GM12878 (cell line): ENCODE measurements around the gene ENG. TPM values are rescaled to one million over a fixed set of nuclear protein-coding genes. Genes with fewer than 3 reads are reported as not detected.

Source experiments
- BCL11A ChIP-seq: IDR thresholded peaks from 2 replicates; pipeline ENCODE4 v1.6.1; 2011; ENCODE audit warnings: low read depth, low read length
- BHLHE40 ChIP-seq, 2 experiments: fragments of 450-650 bp in 1 of 2; IDR thresholded peaks; 2 replicates each; pipeline ENCODE4 v1.6.1; 2011 to 2017; ENCODE audit warnings: low read depth in 2 of 2, borderline replicate concordance in 1 of 2, improper control_type of control experiment in 1 of 2, low read length in 1 of 2, mild to moderate bottlenecking in 1 of 2
- CBX5 ChIP-seq: sonication (generic); IDR thresholded peaks from 2 replicates; pipeline ENCODE4 v1.6.1; 2016; ENCODE audit warnings: low read depth, moderate library complexity, mild to moderate bottlenecking, inconsistent platforms
- CHD1 ChIP-seq: IDR thresholded peaks from 2 replicates; pipeline ENCODE4 v1.6.1; 2012; ENCODE audit warnings: low read depth, low read length, improper control_type of control experiment
- CTCF ChIP-seq, 3 experiments: IDR thresholded peaks in 2 of 3; conservative IDR thresholded peaks in 1 of 3; 2 replicates each; pipeline ENCODE4 v1.5.1; 2011; ENCODE audit warnings: low read depth in 3 of 3, low read length in 3 of 3, mild to moderate bottlenecking in 3 of 3, control low read depth in 2 of 3, moderate library complexity in 2 of 3, inconsistent platforms in 1 of 3, mixed read lengths in 1 of 3; ENCODE audit not compliant: control insufficient read depth in 2 of 3, insufficient read depth in 1 of 3; ENCODE audit errors: extremely low read depth in 1 of 3
- DPF2 ChIP-seq: fragments of 450-650 bp; IDR thresholded peaks from 2 replicates; pipeline ENCODE4 v1.6.1; 2017; ENCODE audit warnings: mild to moderate bottlenecking
- ESRRA ChIP-seq: IDR thresholded peaks from 2 replicates; pipeline ENCODE4 v1.6.1; 2012; ENCODE audit warnings: mild to moderate bottlenecking, low read length, improper control_type of control experiment
- FOXK2 ChIP-seq: fragments of 450-650 bp; IDR thresholded peaks from 2 replicates; pipeline ENCODE4 v1.6.1; 2017; ENCODE audit warnings: mild to moderate bottlenecking, moderate library complexity
- HDGF ChIP-seq: fragments of 450-650 bp; IDR thresholded peaks from 2 replicates; pipeline ENCODE4 v1.6.1; 2016; ENCODE audit warnings: antibody characterized with exemption
- IRF4 ChIP-seq: IDR thresholded peaks from 2 replicates; pipeline ENCODE4 v1.6.1; 2011; ENCODE audit warnings: low read depth, low read length
- JUND ChIP-seq: IDR thresholded peaks from 2 replicates; pipeline ENCODE4 v1.6.1; 2012; ENCODE audit warnings: low read depth, mild to moderate bottlenecking, low read length, improper control_type of control experiment, moderate library complexity
- NFIC ChIP-seq: IDR thresholded peaks from 2 replicates; pipeline ENCODE4 v1.6.1; 2012; ENCODE audit warnings: low read depth, mild to moderate bottlenecking, inconsistent platforms, low read length, moderate library complexity
- NR2C2 ChIP-seq: IDR thresholded peaks from 2 replicates; pipeline ENCODE4 v1.6.1; 2011; ENCODE audit warnings: borderline replicate concordance, low read depth; ENCODE audit not compliant: control insufficient read depth, insufficient read length
- NR2F1 ChIP-seq: fragments of 450-650 bp; conservative IDR thresholded peaks from 2 replicates; pipeline ENCODE4 v1.6.1; 2017; ENCODE audit warnings: mild to moderate bottlenecking
- PAX8 ChIP-seq: fragments of 450-650 bp; IDR thresholded peaks from 2 replicates; pipeline ENCODE4 v1.6.1; 2017; ENCODE audit warnings: mild to moderate bottlenecking, moderate library complexity
- RBBP5 ChIP-seq: fragments of 200-600 bp; sonication (generic); conservative IDR thresholded peaks from 2 replicates; pipeline ENCODE4 v1.6.1; 2016
- SMAD1 ChIP-seq: fragments of 450-650 bp; IDR thresholded peaks from 2 replicates; pipeline ENCODE4 v1.6.1; 2018; ENCODE audit warnings: mild to moderate bottlenecking, low read depth; ENCODE audit not compliant: partially characterized antibody
- SP1 ChIP-seq: IDR thresholded peaks from one replicate; pipeline ENCODE4 v1.6.1; 2011; ENCODE audit warnings: low read depth, low read length
- SRF ChIP-seq, 2 experiments: IDR thresholded peaks; 2 replicates each; pipeline ENCODE4 v1.6.1; 2011; ENCODE audit warnings: low read depth in 2 of 2, low read length in 2 of 2, mild to moderate bottlenecking in 1 of 2, moderate library complexity in 1 of 2
- USF1 ChIP-seq: IDR thresholded peaks from 2 replicates; pipeline ENCODE4 v1.6.1; 2011; ENCODE audit warnings: borderline replicate concordance, low read depth, mild to moderate bottlenecking, moderate library complexity, mixed read lengths, low read length; ENCODE audit not compliant: insufficient read depth; ENCODE audit errors: extremely low read length
- ZBTB4 ChIP-seq: fragments of 450-650 bp; formaldehyde crosslinking; IDR thresholded peaks from 2 replicates; pipeline ENCODE4 v1.4.0; 2022; ENCODE audit warnings: mild to moderate bottlenecking, moderate library complexity
- polyA plus RNA-seq, 11 experiments: library from polyadenylated mRNA; depleted of rRNA in 4 of 11; unstranded in 6 of 11; stranded (reverse) in 5 of 11; fragments of >200 nt; fragmentation: Nextera tagmentation in 4 of 11; fragmentation: Illumina TruSeq in 1 of 11; extraction: Ambion mirVana in 4 of 11; extraction: Trizol in 1 of 11; gene quantifications; 1 replicate in 1 of 11; 2 replicates in 10 of 11; pipeline versions ENCODE4 v1.2.1 to v1.2.3, GENCODE V29; 2011 to 2016; ENCODE audit warnings: inconsistent platforms in 2 of 11, missing spikeins in 2 of 11, low read depth in 1 of 11
- total RNA-seq, 4 experiments: library from RNA; depleted of rRNA in 3 of 4; stranded (reverse); fragments of >200 nt in 3 of 4; fragmentation: Illumina TruSeq in 1 of 4; extraction: Trizol in 1 of 4; gene quantifications; 2 replicates each; pipeline versions ENCODE4 v1.2.1 to v1.2.3, GENCODE V29; 2013 to 2021
- TF ChIP-seq, protein P1 (sequence below): IDR thresholded peaks from 2 replicates; pipeline ENCODE4 v1.6.1; 2012; ENCODE audit warnings: low read depth, low read length, improper control_type of control experiment
- TF ChIP-seq, protein P2 (sequence below): IDR thresholded peaks from 2 replicates; pipeline ENCODE4 v1.6.1; 2012; ENCODE audit warnings: low read depth, low read length, improper control_type of control experiment

The ENG gene
- total and polyA plus RNA-seq, 10 of the 15 experiments (the other 5 are each of a cell fraction or from before 2014, with no cell fraction given) = 0.14 to 10.1 (median 2.0) TPM

GRCh38 chr9:127785023-127785932 is 69.2 kb downstream of the ENG start (continued):
- TF ChIP-seq SRF (IDR thresholded peaks at IDR 0.05; ENCODE audit: low read depth in 2 of 2, low read length in 2 of 2) (no peak), CTCF (IDR thresholded peaks at IDR 0.05 in 2 of 3, conservative IDR thresholded peaks at IDR 0.05 in 1 of 3; ENCODE audit: control insufficient read depth in 2 of 3, extremely low read depth in 1 of 3, insufficient read depth in 1 of 3, low read depth in 3 of 3, low read length in 3 of 3) (peak; percentile 65 to 89 (median 82)), RBBP5 (no peak), NR2F1 (0 out of 2 replicates have a peak, but pooled peaks have one; percentile 46), HDGF (no peak), JUND (no peak), PAX8 (no peak), BHLHE40 (IDR thresholded peaks at IDR 0.05; ENCODE audit: borderline replicate concordance in 1 of 2, low read depth in 2 of 2, low read length in 1 of 2) (peak in 1 of 2 experiments; percentile 74; a peak in 2 of 4 replicates), FOXK2 (no peak), SMAD1 (no peak), NR2C2 (no peak), SP1 (peak; percentile 14), ESRRA (no peak), CHD1 (no peak), CBX5 (no peak), USF1 (no peak), IRF4 (no peak), DPF2 (peak; percentile 50; the same call in 1 of the 2 replicates), ZBTB4 (CRISPR knock-in tag) (no peak), NFIC (no peak), BCL11A (no peak)
- TF ChIP-seq, protein P1, sequence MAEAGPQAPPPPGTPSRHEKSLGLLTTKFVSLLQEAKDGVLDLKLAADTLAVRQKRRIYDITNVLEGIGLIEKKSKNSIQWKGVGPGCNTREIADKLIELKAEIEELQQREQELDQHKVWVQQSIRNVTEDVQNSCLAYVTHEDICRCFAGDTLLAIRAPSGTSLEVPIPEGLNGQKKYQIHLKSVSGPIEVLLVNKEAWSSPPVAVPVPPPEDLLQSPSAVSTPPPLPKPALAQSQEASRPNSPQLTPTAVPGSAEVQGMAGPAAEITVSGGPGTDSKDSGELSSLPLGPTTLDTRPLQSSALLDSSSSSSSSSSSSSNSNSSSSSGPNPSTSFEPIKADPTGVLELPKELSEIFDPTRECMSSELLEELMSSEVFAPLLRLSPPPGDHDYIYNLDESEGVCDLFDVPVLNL = no peak
- TF ChIP-seq, protein P2, sequence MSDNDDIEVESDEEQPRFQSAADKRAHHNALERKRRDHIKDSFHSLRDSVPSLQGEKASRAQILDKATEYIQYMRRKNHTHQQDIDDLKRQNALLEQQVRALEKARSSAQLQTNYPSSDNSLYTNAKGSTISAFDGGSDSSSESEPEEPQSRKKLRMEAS = no peak
